ENCODE measurements around the gene FHAD1. TPM values are rescaled to one million over a fixed set of nuclear protein-coding genes. Genes with fewer than 3 reads are reported as not detected.

FHAD1 gene
- total and polyA plus RNA-seq, 2 donors (not counting 3 experiments of a cell fraction or from before 2014, with no cell fraction given), result 0.04 to 0.69 TPM

- H3K4me2 ChIP-seq (ENCODE audit: insufficient read depth, low read length), result no peak overlapping the region
- BruUV-seq (replicated peaks), result no TSS peak
- no peaks in the 10 kb centered on the region for H4K20me1 ChIP-seq (replicated peaks; ENCODE audit: control insufficient read depth, extremely low read depth, insufficient read depth, low read length)
- H3K27ac ChIP-seq (ENCODE audit: insufficient read depth, low read depth, low read length), result no peak overlapping the region
- H3K9ac ChIP-seq (replicated peaks; ENCODE audit: extremely low read depth, insufficient read depth, low read length), result no peak overlapping the region
- no peaks in the 10 kb centered on the region for H3K79me2 ChIP-seq (ENCODE audit: control insufficient read depth, insufficient read depth, low read length)
- CTCF ChIA-PET, result no interaction called here
- no peak overlapping the region for H3K4me3 ChIP-seq (replicated peaks in 1 of 3; ENCODE audit: insufficient read depth in 1 of 3, low read depth in 1 of 3, low read length in 3 of 3)
- H3K9me3 ChIP-seq (replicated peaks; ENCODE audit: control insufficient read depth, insufficient read depth, low read length), result no peaks in the 10 kb centered on the region
- H3K9me1 ChIP-seq (replicated peaks; ENCODE audit: control insufficient read depth, extremely low read depth, insufficient read depth, low read length), result no peaks in the 10 kb centered on the region
- H3K4me1 ChIP-seq (ENCODE audit: control insufficient read depth, extremely low read depth, insufficient read depth, low read length), result peaks cover 3% of the 10 kb centered on the region
- POLR2A ChIA-PET, result no interaction called here
- no peak for TF ChIP-seq MYC (IDR thresholded peaks at IDR 0.05; ENCODE audit: low read depth, low read length)
- TF ChIP-seq POLR2AphosphoS5 (IDR thresholded peaks at IDR 0.05; ENCODE audit: insufficient read depth, low read depth, low read length), result no peak
- no peak for TF ChIP-seq CTCF (IDR thresholded peaks at IDR 0.05; ENCODE audit: extremely low read depth in 1 of 2, insufficient read depth in 1 of 2, low read depth in 1 of 2, low read length in 2 of 2)
- no peak for TF ChIP-seq JUN (IDR thresholded peaks at IDR 0.05; ENCODE audit: borderline replicate concordance, insufficient read depth, insufficient read length, low read depth)
- no peak for TF ChIP-seq POLR2A (IDR thresholded peaks at IDR 0.05; ENCODE audit: low read depth, low read length)
- TF ChIP-seq FOS (IDR thresholded peaks at IDR 0.05; ENCODE audit: borderline replicate concordance, insufficient read depth, low read length), result no peak
- TF ChIP-seq GATA2 (IDR thresholded peaks at IDR 0.05; ENCODE audit: insufficient read depth, insufficient read length, low read depth, low read length), result no peak
- TF ChIP-seq EZH2 (IDR thresholded peaks at IDR 0.05; ENCODE audit: borderline replicate concordance, low read depth, low read length, severe bottlenecking), result no peak
- TF ChIP-seq MAX (IDR thresholded peaks at IDR 0.05; ENCODE audit: insufficient read depth, insufficient read length), result no peak
- dilution Hi-C loops (cut with MboI; ENCODE audit: extremely low pct_ligation_motif_present, low sequenced_read_pairs) (no loop called here), intact Hi-C loops (cut with micrococcal nuclease) (no loop called here)
- H3K36me3 ChIP-seq (ENCODE audit: control insufficient read depth in 2 of 2, extremely low read depth in 1 of 2, insufficient read depth in 2 of 2, low read length in 2 of 2), result no peaks in the 10 kb centered on the region
- no peak overlapping the region for H2AFZ ChIP-seq (ENCODE audit: low read depth, low read length)
- no peaks in the 10 kb centered on the region for H3K27me3 ChIP-seq (ENCODE audit: control insufficient read depth in 2 of 2, insufficient read depth in 2 of 2, low read length in 2 of 2)
- DNase-seq (ENCODE audit: low read depth, low spot score), result no peak
- FAIRE-seq, result no peak
These were observed 40.5 kb upstream of the FHAD1 start for GRCh38 chr1:15206418-15207030.

Measured in endothelial cell of umbilical vein (primary cell).